GM23338 (cell line): ENCODE data around the gene SLC2A11.

ENCODE experiments used
- CREB1 ChIP-seq: fragments of 250-450 bp; sonication (Bioruptor Pico); IDR thresholded peaks from 2 replicates; pipeline ENCODE4 v1.5.0; 2020; ENCODE audit warnings: low read depth, mild to moderate bottlenecking, moderate library complexity
- CTCF ChIP-seq, 2 experiments: fragments of 200-600 bp in 1 of 2; sonication (generic) in 1 of 2; conservative IDR thresholded peaks; 2 replicates each; pipeline versions ENCODE4 v1.5.1 to v1.6.1; 2016 to 2017; ENCODE audit warnings: antibody characterized with exemption in 2 of 2, low read depth in 2 of 2, mild to moderate bottlenecking in 2 of 2, moderate library complexity in 1 of 2
- EZH2 ChIP-seq: fragments of 200-600 bp; sonication (generic); IDR thresholded peaks from one replicate; pipeline ENCODE4 v1.8.0; 2017; ENCODE audit warnings: antibody characterized with exemption, mild to moderate bottlenecking, low read depth; ENCODE audit not compliant: unreplicated experiment
- POLR2AphosphoS5 ChIP-seq: IDR thresholded peaks from 2 replicates; pipeline ENCODE4 v1.6.1; 2016; ENCODE audit warnings: antibody characterized with exemption, low read depth
- REST ChIP-seq: IDR thresholded peaks from one replicate; pipeline ENCODE4 v1.6.1; 2018; ENCODE audit warnings: antibody characterized with exemption; ENCODE audit not compliant: unreplicated experiment

- TF ChIP-seq CTCF (conservative IDR thresholded peaks at IDR 0.05; ENCODE audit: low read depth in 2 of 2) (no peak), REST (no peak), CREB1 (CRISPR knock-in tag) (no peak), EZH2 (no peak), POLR2AphosphoS5 (no peak)
Measured at GRCh38 chr22:23834406-23834792, 23.3 kb upstream of the SLC2A11 start.
